Kidney (tissue), 14 donors: ENCODE data around the gene CAPN13. TPM values are rescaled to one million over a fixed set of nuclear protein-coding genes. Genes with fewer than 3 reads are reported as not detected.

Experiments
- DNase-seq, 5 donors: peaks; one replicate each; pipeline ENCODE4 v3.0.0-alpha.2; 2013 to 2020
- FAIRE-seq: peaks from 2 replicates; lab custom pipeline; 2012; peaks lifted over from hg19 to GRCh38; lab: Jason Lieb, UNC
- H3K27ac ChIP-seq, 2 donors: one replicate each; pipeline ENCODE4 v1.7.0; 2013; ENCODE audit warnings: low read depth in 2 of 2, low read length in 2 of 2, inconsistent platforms in 1 of 2
- H3K27me3 ChIP-seq: one replicate; pipeline ENCODE4 v1.7.1; 2013; ENCODE audit warnings: low read length, inconsistent platforms; ENCODE audit not compliant: control insufficient read depth, insufficient read depth
- H3K36me3 ChIP-seq, 3 donors: one replicate each; pipeline versions ENCODE4 v1.7.0 to v1.7.1; 2013; ENCODE audit warnings: low read length in 3 of 3, control low read depth in 1 of 3, inconsistent platforms in 1 of 3; ENCODE audit not compliant: insufficient read depth in 3 of 3, control insufficient read depth in 2 of 3
- H3K4me1 ChIP-seq, 3 donors: one replicate each; pipeline versions ENCODE4 v1.7.0 to v1.7.1; 2013; ENCODE audit warnings: low read length in 3 of 3, inconsistent platforms in 1 of 3, low read depth in 1 of 3; ENCODE audit not compliant: control insufficient read depth in 2 of 3, insufficient read depth in 2 of 3
- H3K4me3 ChIP-seq, 3 donors: one replicate each; pipeline versions ENCODE4 v1.7.0 to v1.8.1; 2013; ENCODE audit warnings: low read length in 3 of 3, control low read depth in 1 of 3, inconsistent platforms in 1 of 3
- H3K9ac ChIP-seq, 3 donors: one replicate each; pipeline versions ENCODE4 v1.7.0 to v1.7.1; 2013; ENCODE audit warnings: low read length in 3 of 3, control low read depth in 1 of 3, inconsistent platforms in 1 of 3
- H3K9me3 ChIP-seq, 3 donors: one replicate each; pipeline versions ENCODE4 v1.7.0 to v1.7.1; 2013; ENCODE audit warnings: low read length in 3 of 3, control low read depth in 1 of 3, inconsistent platforms in 1 of 3; ENCODE audit not compliant: control insufficient read depth in 2 of 3, insufficient read depth in 1 of 3
- intact Hi-C: fragments of 100-400 bp; cut with DNase I; formaldehyde crosslinking; loops from one replicate; pipeline ENCODE4 v1.11.1; 2022
- polyA plus RNA-seq: library from polyadenylated mRNA; stranded (reverse); fragments of 350-450 nt; fragmentation: Illumina TruSeq; extraction: RNeasy Lipid Tissue Mini Kit (QIAGEN cat#74804); gene quantifications from one replicate; pipeline ENCODE4 v1.2.3, GENCODE V29; 2014; ENCODE audit warnings: low read depth, low replicate concordance; ENCODE audit not compliant: insufficient read depth
- total RNA-seq: library from RNA; stranded (reverse); fragmentation: NEBNext Ultra II Directional; extraction: Animal tissue kit (Norgen Biotek cat#: 25700); gene quantifications from one replicate; pipeline ENCODE4 v1.2.1, GENCODE V29; 2021
- TF ChIP-seq, protein P1 (sequence below): IDR thresholded peaks from 3 replicates; pipeline ENCODE4 v1.5.1; 2012; ENCODE audit warnings: mild to moderate bottlenecking, moderate library complexity, borderline replicate concordance; ENCODE audit not compliant: insufficient read depth; ENCODE audit errors: extremely low read depth
- donor health status: control.
- donor health status: control.
- donor health status: control.
- donor health status: control.
- donor health status: control.
- donor health status: DM: yes; HTN: yes; CAD: no.
- donor health status: Normal renal cell carcinoma (clear cell type).

Gene CAPN13
- total and polyA plus RNA-seq, 2 donors from 2014 or later = 3.4 to 9.2 TPM

DNA sequence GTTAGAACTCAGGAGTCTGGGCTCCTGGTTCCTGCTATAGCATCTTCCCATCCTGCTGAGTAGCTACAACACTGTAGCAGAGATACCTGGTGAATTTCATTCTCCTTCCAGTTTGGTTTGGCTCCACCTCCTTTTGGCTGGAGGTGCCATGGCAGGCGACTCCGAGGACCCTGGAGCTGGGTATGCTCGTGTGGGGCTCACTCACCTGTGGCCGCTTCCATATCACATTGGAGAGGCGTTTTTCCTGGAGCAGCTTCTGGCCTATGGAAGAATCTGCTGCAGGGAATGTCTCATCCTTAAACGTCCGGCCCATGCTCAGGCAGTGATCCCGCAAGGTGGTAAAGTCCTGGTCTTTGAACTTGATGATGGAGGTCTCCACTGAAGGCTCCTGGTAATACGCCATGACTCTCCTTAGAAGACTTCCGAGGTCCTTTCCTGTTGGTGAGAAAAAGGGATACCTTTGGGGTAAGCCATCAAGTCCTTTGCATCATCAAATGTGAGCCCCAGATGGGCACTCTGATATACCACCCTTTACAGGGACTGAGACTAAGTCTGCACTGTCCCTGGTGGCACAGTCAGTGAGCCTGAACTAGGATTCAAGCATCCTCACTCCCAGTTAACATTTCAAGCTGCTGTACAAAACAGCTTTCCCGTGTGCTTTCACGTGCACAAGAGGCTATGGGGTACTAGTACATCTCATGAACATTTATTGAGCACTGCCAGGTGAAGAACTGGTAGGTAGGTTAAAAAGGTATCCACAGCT, 20.1 kb downstream of the CAPN13 start:
- intact Hi-C loops = no loop called here
- no peaks in the 10 kb centered on the region for H3K27me3 ChIP-seq
- FAIRE-seq = no peak
- H3K4me1 ChIP-seq = no peaks in the 10 kb centered on the region
- H3K27ac ChIP-seq = no peak overlapping the region
- H3K4me3 ChIP-seq = no peak overlapping the region
- no peak for DNase-seq
- TF ChIP-seq, protein P1, sequence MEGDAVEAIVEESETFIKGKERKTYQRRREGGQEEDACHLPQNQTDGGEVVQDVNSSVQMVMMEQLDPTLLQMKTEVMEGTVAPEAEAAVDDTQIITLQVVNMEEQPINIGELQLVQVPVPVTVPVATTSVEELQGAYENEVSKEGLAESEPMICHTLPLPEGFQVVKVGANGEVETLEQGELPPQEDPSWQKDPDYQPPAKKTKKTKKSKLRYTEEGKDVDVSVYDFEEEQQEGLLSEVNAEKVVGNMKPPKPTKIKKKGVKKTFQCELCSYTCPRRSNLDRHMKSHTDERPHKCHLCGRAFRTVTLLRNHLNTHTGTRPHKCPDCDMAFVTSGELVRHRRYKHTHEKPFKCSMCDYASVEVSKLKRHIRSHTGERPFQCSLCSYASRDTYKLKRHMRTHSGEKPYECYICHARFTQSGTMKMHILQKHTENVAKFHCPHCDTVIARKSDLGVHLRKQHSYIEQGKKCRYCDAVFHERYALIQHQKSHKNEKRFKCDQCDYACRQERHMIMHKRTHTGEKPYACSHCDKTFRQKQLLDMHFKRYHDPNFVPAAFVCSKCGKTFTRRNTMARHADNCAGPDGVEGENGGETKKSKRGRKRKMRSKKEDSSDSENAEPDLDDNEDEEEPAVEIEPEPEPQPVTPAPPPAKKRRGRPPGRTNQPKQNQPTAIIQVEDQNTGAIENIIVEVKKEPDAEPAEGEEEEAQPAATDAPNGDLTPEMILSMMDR = no peak
- no peaks in the 10 kb centered on the region for H3K9me3 ChIP-seq
- H3K36me3 ChIP-seq = no peaks in the 10 kb centered on the region
- no peak overlapping the region for H3K9ac ChIP-seq

DNA sequence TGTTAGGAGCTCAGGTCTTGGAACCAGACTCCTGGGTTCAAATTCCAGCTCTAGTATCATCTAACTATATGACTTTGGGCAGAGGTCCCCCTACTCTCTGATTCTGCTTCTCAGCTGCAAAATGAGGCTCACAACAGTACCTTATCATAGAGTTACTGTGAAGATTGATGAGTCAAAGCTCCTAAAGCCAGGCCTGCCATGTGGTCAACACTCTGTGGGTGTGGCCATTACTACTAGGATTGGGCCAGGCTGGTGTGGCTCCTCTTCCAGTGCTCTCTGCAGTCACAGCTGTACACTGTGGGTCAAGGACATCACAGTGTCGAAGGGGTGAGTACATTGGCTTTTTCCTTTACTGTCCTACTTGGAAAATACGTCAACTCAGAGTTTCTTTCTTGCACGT, 22.6 kb downstream of the CAPN13 start:
- intact Hi-C loops = no loop called here

DNA sequence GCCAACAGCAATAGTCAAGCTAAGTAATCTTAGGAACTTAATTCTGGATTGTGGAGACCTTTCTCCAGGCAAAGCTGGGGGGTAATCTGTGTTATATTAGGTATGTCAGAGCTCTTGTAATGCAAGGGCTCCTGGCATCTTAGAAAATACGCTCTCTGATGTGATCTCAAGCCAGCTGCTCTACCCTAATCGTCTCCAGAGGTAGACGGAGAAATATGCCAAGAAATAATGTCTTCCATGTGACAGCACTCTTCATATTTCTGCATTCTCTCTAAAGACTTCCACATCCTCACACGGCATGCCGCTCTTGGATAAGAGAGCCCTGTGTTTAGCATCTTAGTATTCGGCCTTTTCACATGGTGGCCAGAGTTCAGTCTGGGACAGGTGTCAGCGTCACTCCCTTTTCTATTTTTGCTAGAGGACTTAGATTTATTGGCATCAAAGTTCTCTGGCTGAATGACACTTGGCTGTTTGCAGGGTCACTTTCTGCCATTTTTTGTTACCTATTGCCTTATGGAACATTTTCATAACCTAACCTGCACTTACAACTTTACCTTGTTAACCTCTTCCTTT, 25.2 kb downstream of the CAPN13 start:
- FAIRE-seq = no peak
- no peaks in the 10 kb centered on the region for H3K4me1 ChIP-seq
- no peaks in the 10 kb centered on the region for H3K27me3 ChIP-seq
- no peak for DNase-seq
- TF ChIP-seq, protein P1 = no peak
- intact Hi-C loops = no loop called here
- H3K27ac ChIP-seq = no peak overlapping the region
- no peaks in the 10 kb centered on the region for H3K9me3 ChIP-seq
- no peak overlapping the region for H3K9ac ChIP-seq
- H3K4me3 ChIP-seq = no peak overlapping the region
- no peaks in the 10 kb centered on the region for H3K36me3 ChIP-seq

More for the DNA sequence above, 22.6 kb downstream of the CAPN13 start:
- Histone ChIP-seq H3K27me3 (no peaks in the 10 kb centered on the region), H3K4me1 (no peaks in the 10 kb centered on the region), H3K36me3 (no peaks in the 10 kb centered on the region), H3K9me3 (no peaks in the 10 kb centered on the region), H3K9ac (no peak overlapping the region), H3K4me3 (no peak overlapping the region), H3K27ac (no peak overlapping the region)
- DNase-seq (no peak), FAIRE-seq (no peak)
- TF ChIP-seq, protein P1 = no peak
